OCI-LY1 (cell line): ENCODE results near the gene FAM83D.
"Not testable (repeated sequence)": the region's sequence is repeated elsewhere in the genome, so short reads cannot be mapped to it uniquely, and the experiment has no call there.

Experiments
- EZH2 ChIP-seq: fragments of 200-600 bp; sonication (generic), shearing (Covaris generic); IDR thresholded peaks from 2 replicates; pipeline ENCODE4 v1.8.0; 2017; ENCODE audit warnings: borderline replicate concordance, mixed run types, mild to moderate bottlenecking, antibody characterized with exemption, low read length, moderate library complexity, mixed read lengths
- TF ChIP-seq, protein P1 (sequence below): fragments of 200-600 bp; sonication (generic), shearing (Covaris generic); IDR thresholded peaks from 2 replicates; pipeline ENCODE4 v1.5.1; 2017; ENCODE audit warnings: mild to moderate bottlenecking, antibody characterized with exemption, low read length, moderate library complexity, mixed read lengths

DNA sequence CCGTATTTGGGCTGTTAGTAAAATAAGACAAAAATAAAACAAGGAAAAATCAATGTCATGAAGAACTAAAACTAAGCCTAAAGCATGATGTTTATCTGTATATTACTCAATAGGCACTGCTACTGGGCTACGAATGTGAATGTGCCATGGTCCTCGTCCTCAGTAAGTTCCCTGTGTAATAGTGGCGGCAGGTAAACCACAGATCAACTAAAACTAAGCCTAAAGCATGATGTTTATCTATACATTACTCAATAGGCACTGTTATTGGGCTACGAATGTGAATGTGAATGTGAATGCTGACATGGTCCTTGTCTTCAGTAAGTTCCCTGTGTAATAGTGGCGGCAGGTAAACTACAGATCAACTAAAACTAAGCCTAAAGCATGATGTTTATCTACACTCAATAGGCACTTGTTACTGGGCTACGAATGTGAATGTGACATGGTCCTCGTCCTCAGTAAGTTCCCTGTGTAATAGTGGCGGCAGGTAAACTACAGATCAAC lies 34.0 kb downstream of the FAM83D start:
- not testable (repeated sequence) for TF ChIP-seq EZH2
- TF ChIP-seq, protein P1, sequence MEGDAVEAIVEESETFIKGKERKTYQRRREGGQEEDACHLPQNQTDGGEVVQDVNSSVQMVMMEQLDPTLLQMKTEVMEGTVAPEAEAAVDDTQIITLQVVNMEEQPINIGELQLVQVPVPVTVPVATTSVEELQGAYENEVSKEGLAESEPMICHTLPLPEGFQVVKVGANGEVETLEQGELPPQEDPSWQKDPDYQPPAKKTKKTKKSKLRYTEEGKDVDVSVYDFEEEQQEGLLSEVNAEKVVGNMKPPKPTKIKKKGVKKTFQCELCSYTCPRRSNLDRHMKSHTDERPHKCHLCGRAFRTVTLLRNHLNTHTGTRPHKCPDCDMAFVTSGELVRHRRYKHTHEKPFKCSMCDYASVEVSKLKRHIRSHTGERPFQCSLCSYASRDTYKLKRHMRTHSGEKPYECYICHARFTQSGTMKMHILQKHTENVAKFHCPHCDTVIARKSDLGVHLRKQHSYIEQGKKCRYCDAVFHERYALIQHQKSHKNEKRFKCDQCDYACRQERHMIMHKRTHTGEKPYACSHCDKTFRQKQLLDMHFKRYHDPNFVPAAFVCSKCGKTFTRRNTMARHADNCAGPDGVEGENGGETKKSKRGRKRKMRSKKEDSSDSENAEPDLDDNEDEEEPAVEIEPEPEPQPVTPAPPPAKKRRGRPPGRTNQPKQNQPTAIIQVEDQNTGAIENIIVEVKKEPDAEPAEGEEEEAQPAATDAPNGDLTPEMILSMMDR = not testable (repeated sequence)
